Chondrocyte (in vitro differentiated cells): ENCODE data around the gene CASP7. TPM values are rescaled to one million over a fixed set of nuclear protein-coding genes. Genes with fewer than 3 reads are reported as not detected.

Experiments
- DNase-seq: peaks from one replicate; pipeline ENCODE4 v3.0.0; 2021; ENCODE audit warnings: mixed read lengths, low spot score
- H3K27ac Mint-ChIP-seq: one replicate; pipeline ENCODE4 v1.8.0; 2021; ENCODE audit warnings: mild to moderate bottlenecking, moderate library complexity, mixed read lengths; ENCODE audit not compliant: unreplicated experiment
- H3K27me3 Mint-ChIP-seq: 2 replicates; pipeline ENCODE4 v1.8.0; 2021; ENCODE audit warnings: low read depth, mixed read lengths
- H3K36me3 Mint-ChIP-seq: 2 replicates; pipeline ENCODE4 v1.8.0; 2021; ENCODE audit warnings: low read depth, mixed read lengths
- H3K4me1 Mint-ChIP-seq: 2 replicates; pipeline ENCODE4 v1.8.0; 2021; ENCODE audit warnings: low read depth, mild to moderate bottlenecking, mixed read lengths
- H3K4me3 Mint-ChIP-seq: one replicate; pipeline ENCODE4 v1.8.0; 2021; ENCODE audit warnings: mild to moderate bottlenecking, moderate library complexity, mixed read lengths; ENCODE audit not compliant: unreplicated experiment
- H3K9me3 Mint-ChIP-seq: 2 replicates; pipeline ENCODE4 v1.8.0; 2021; ENCODE audit warnings: low read depth, mixed read lengths
- CTCF ChIP-seq: fragments of 200-600 bp; sonication (generic); IDR thresholded peaks from 2 replicates; pipeline ENCODE4 v1.5.0; 2021; ENCODE audit warnings: antibody characterized with exemption, mild to moderate bottlenecking, moderate library complexity
- total RNA-seq: library from RNA; stranded (reverse); gene quantifications from 3 replicates; pipeline ENCODE4 v1.2.1, GENCODE V29; 2021

CASP7 gene
- total RNA-seq, 1 donor from 2014 or later = 24.0 TPM

- Mint-ChIP-seq H3K4me3 (no peak overlapping the region), H3K27me3 (no peaks in the 10 kb centered on the region), H3K27ac (no peak overlapping the region), H3K4me1 (peaks cover 5% of the 10 kb centered on the region), H3K36me3 (peaks cover 23% of the 10 kb centered on the region), H3K9me3 (peaks cover 25% of the 10 kb centered on the region)
- no peak for TF ChIP-seq CTCF
- DNase-seq = no peak
These were observed 12.6 kb downstream of the CASP7 start for GRCh38 chr10:113692271-113692670.

- Mint-ChIP-seq H3K9me3 (peaks cover 18% of the 10 kb centered on the region), H3K4me1 (peaks cover 5% of the 10 kb centered on the region), H3K27me3 (no peaks in the 10 kb centered on the region), H3K36me3 (peaks cover 24% of the 10 kb centered on the region), H3K27ac (no peak overlapping the region), H3K4me3 (no peak overlapping the region)
- no peak for TF ChIP-seq CTCF
- no peak for DNase-seq
These were observed 13.6 kb downstream of the CASP7 start for GRCh38 chr10:113693348-113693747.

- TF ChIP-seq CTCF = no peak
- no peak overlapping the region for H3K4me3 Mint-ChIP-seq
- H3K27me3 Mint-ChIP-seq = no peaks in the 10 kb centered on the region
- no peaks in the 10 kb centered on the region for H3K4me1 Mint-ChIP-seq
- DNase-seq = no peak
- peaks cover 27% of the 10 kb centered on the region for H3K36me3 Mint-ChIP-seq
- H3K9me3 Mint-ChIP-seq = peaks cover 16% of the 10 kb centered on the region
- H3K27ac Mint-ChIP-seq = no peak overlapping the region
These were observed 16.0 kb downstream of the CASP7 start for GRCh38 chr10:113695691-113696090.

- TF ChIP-seq CTCF = no peak
- H3K27ac Mint-ChIP-seq = no peak overlapping the region
- H3K36me3 Mint-ChIP-seq = peaks cover 27% of the 10 kb centered on the region
These were observed 17.9 kb downstream of the CASP7 start for GRCh38 chr10:113697595-113697994.

GRCh38 chr10:113704637-113705343, 25.1 kb downstream of the CASP7 start:
- no peak overlapping the region for H3K4me3 Mint-ChIP-seq
- H3K4me1 Mint-ChIP-seq = peaks cover 45% of the 10 kb centered on the region
- H3K27me3 Mint-ChIP-seq = no peaks in the 10 kb centered on the region
- DNase-seq = no peak
- no peak overlapping the region for H3K27ac Mint-ChIP-seq
- no peaks in the 10 kb centered on the region for H3K9me3 Mint-ChIP-seq
- H3K36me3 Mint-ChIP-seq = peaks cover 5% of the 10 kb centered on the region
- peak; percentile 92 for TF ChIP-seq CTCF

More at GRCh38 chr10:113697595-113697994, 17.9 kb downstream of the CASP7 start:
- Mint-ChIP-seq H3K9me3 (peaks cover 14% of the 10 kb centered on the region), H3K27me3 (no peaks in the 10 kb centered on the region), H3K4me3 (no peak overlapping the region), H3K4me1 (no peaks in the 10 kb centered on the region)
- DNase-seq = no peak
